GM18861 (cell line): ENCODE data around the gene CA7.

Experiments used
- ATAC-seq: cut with Tn5 transposase; IDR thresholded peaks from one replicate; pipeline ENCODE4 v1.9.1; 2021; ENCODE audit not compliant: unreplicated experiment

Gene CA7

DNA sequence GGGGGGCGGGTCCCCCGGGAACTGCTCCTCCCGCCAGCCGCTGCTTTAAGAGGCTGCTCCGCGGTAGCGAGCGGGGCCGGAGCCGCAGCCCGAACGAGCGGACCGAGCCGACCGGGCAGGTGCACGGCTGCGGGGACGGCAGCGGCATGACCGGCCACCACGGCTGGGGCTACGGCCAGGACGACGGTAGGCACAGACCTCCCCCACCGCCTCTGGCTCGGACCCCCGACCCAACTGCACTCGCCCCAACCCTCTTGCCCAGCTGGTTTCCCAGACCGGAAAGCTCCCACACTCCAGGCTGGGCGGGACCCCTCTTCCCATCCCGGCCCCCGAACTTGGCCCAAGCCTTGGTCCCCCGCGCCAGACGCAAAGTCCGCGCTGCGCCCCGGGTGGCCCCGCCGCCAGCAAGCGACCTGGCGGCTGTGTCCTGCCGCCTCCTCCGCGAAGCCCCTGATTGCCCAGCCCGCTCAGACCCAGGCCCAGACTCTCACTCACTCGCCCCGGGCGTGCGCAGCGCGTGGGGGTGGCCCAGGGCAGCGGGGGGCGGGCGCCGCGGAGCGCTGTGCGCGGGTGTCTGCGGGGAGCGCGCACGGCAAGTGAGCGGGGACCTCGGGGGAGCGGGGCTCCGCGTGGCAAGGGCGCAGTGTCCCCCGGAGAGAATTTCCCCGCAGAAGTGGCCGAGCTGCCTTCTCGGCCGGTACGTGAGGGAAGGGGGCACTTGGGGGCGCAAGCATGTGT, at the start of gene CA7:
Gene CA7, plus strand, starts transcription at position 73 of the 738 bp plus-strand sequence. Its CDS starts 74 bp downstream, at position 147.
- no peak for ATAC-seq

DNA sequence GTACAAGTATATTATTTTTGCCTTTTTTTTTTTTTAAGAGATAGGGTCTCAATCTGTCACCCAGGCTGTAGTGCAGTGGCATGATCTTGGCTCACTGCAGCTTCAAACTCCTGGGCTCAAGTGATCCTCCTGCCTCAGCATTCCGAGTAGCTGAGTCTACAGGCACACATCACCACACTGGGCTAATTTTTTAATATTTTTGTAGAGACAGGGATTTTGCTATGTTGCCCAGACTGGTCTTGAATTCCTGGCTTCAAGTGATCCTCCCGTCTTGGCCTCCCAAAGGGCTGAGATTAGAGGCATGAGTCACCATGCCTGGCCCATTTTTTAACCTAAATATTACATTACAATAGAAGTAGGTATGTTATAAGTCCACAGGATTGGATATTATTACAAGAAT, 46.1 kb upstream of the CA7 start:
- no peak for ATAC-seq

DNA sequence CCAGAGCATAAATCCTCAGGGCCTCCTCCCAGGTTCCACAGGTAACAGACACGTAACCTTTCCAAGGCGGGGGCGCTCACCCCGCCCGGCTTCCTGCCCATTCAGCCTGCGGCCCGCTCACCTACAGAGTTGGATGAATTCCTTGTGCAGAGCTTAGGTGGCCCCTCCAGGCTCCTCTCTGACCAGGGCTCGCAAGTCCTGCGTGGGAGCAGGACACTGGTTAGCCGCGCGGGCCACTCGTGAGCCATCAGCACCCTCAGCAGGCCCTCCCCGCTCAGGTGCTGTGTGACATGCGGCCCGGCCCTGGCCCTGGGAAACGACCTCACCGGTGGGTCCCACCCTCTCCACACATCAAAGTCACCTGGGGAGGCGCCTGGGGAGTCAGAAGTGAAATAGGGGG, 43.4 kb upstream of the CA7 start:
- ATAC-seq: no peak

DNA sequence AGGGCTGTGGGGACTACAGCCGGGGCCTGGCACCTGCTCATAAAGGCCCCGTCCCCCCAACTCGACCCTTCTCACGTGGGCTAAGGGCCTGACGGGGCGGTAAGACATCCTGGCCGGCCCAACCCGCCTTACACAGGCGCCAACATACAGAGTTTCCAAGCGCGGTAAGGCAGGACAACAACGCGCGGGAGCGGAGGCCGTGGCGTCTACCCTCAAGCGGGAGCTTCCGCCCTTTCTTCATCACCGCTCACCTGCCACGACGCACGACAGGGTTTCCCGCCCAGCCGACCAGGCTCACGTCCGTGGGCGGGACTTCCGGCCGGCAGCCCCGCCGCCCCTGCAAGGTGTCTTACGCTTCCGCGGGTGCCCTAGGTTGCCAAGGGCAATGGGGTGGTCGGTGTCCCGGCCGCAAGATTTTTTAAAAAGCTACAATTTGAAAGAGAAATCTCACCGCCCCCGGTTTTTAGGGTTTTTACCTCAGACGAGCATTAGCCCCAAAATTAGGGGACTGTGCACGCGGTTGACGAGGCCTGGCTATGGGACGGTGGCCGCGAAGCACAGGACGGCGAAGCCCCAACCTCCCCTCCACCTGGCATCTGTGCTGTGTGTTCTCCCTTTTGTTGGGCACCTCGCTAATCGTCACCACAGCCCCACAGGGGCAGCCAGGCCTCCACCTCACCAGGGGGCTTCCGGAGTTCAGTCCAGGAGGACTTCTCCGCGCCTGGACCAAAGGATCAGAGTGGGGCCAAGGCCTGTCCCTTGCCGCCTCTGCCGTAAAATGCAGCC, 42.7 kb upstream of the CA7 start, which contains the start of gene TERB1:
Gene TERB1, minus strand, starts transcription at position 265 of the 786 bp plus-strand sequence. CDS start 4,786 bp downstream, outside the sequence.
- ATAC-seq: no peak

DNA sequence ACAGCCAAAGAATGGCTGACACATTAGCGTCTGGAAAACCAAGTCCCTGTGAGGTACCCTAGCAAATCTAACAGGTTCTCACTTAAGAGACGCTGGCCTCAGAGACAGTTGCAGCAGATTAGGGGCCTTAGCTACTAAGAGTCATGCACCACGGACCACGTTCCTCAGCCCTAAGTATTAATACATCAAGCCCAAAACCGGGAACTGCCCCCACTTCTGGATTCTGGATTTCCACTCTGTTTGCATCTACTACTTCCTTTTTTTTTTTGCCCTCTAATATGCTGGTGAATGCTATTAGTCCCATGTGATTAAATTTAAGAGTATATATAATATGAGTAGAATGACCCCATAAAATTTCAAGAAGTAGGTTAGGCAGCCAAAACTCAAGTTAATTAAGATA, 42.1 kb upstream of the CA7 start:
- ATAC-seq: no peak

DNA sequence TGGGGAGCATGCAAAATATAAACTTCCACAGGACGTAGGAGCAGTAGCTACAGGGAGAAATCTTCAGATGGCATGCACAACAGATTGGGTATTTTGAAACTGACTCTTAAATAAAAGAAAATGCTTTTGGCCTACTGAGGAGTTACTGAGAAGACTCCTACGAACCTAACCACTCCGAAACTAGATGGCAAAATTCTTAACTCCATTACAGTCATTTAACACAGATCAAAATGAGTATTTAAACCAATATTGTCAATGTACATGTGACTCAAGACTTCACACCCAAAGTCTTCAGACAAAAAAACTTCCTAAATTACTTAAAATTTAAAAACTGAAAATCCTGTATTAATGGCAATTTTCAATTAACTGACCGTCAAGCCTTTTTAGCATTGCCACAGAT, 34.4 kb upstream of the CA7 start:
- ATAC-seq: no peak

DNA sequence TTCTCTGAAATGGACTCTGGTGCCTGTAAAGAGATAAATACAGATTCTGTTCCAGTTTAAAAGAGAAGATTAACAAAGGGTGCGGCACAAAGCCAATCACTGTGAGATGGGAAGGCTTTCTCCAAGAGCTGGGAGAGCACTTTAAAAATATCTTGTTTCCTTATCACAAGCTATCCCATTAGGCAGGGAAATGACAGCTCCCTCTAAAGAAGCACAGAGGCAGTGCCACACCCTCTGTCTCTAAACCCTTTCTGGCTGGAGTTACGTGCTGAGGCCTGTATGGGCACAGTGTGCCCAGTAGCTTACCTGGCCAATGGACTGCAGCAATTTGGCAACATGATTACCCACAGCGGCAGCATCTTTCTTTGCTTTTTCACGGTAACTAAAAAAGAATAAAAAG, 33.8 kb upstream of the CA7 start:
- ATAC-seq: no peak

DNA sequence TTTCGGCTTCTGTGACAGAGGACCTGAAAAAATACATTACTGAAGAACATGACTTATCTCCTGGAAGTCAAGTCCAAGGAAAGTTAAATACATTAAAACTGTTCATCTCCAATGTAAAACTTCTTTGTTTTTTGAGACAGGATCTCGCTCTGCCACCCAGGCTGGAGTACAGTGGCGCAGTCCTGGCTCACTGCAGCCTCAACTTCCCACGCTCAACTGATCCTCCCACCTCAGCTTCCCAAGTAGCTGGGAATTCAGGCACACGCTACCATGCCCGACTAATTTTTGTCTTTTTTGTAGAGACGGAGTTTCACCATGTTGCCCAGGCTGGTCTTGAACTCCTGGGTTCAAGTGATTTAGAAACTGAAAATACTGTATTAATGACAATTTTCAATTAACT, 33.2 kb upstream of the CA7 start:
- no peak for ATAC-seq

DNA sequence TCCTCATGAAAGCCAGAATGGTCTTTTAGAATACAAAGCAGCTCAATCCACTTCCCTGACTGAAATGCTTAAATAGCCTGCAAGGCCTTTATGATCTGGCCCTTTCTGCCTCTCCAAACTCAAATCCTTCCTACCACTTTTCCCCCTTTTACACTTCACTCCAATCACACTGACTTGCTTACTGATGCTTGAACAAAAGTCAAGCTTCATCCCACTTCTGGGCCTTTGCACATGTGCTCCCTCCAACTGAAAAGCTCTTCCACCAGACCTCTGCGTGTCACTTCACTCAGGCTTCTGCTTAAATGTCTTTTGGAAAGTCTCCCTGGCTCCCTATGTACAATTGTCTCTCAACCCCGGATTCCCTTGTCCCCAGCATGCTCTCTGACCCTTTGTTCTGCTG, 29.5 kb upstream of the CA7 start:
- no peak for ATAC-seq

DNA sequence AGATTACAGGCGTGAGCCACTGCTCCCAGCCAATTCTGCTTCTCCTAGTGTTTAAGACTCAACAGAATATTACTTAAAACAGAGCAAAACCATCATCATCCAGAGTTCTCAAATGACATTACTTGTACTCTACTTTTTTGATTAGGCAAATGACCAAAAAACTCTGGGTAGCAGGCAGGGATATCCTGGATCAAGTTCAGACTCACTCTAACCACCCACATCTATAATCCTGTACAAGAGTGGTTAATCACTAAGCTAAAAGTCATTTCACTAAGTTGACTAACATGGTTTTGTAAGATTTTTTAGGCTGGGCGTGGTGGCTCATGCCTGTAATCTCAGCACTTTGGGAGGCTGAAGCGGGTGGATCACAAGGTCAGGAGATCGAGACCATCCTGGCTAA, 20.2 kb upstream of the CA7 start:
- ATAC-seq: no peak

DNA sequence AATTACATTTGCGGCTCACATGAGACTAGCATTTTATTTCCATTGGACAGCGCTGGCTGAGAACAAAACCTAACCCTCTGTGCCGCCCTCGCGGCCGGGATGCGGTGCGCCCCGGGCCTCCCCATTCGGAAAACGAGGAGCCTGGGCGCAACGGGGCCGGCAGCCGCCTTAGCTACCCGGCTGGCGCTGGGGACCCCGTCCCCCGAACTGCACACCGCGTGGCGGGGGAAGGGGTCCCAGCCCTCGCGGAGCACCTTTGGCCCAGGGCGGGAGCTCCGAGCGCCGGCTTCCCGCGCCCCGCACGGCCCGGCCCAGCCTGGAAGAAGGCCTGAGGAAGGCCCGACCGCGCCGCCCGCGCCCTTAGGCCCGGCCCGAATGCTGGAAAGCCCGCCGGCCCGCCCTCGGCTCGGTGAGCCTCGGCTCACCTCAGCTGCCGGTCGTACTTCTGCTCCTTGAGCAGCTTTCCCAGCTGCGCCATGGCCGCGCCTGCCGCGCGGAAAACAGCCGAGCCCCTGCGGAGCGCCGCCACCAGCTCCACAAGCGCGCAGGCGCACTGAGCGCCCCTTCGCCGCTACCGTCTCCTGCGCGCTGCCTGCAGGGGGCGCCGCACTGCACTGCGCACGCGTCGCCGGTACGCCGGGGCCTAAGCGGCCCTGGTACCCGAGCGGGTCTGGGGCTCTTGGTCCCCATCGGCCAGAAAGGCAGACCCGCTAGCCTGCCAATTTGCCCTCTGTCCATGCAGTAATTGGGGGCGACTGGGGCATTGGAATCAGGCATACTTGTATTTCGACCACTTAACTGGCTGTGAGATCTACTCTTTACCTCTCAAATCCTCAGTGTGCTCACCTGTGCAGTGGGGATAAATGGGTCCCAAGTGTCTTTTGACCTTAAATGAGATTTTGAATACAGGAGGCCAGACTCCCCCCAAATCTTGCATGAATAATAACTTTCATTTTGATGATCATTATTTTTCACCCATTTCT, 13.5 kb upstream of the CA7 start, which contains the start of gene NAE1:
Gene NAE1, minus strand, starts transcription at position 555 of the 983 bp plus-strand sequence. Its CDS starts 77 bp downstream, at position 478.
- ATAC-seq: peak; percentile 84

DNA sequence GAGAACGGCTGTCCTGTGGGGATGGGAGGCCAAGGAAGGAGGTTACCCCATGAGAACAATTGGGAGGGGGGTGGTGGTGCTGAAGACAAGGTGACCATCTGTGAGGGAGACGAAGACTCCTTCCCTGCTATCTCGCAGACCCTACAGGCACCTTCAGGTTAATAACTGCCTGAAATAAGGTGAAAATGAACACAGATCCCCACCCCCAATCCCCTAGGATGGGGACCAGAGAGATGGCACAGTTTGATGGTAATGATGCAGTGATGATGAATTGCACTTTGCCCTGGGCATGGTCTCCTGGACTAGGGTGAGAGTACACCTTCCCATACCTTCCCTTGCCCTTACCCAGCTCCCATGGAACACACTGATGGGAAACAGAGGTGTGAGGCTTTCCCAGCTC, 12.0 kb upstream of the CA7 start:
- ATAC-seq: no peak

DNA sequence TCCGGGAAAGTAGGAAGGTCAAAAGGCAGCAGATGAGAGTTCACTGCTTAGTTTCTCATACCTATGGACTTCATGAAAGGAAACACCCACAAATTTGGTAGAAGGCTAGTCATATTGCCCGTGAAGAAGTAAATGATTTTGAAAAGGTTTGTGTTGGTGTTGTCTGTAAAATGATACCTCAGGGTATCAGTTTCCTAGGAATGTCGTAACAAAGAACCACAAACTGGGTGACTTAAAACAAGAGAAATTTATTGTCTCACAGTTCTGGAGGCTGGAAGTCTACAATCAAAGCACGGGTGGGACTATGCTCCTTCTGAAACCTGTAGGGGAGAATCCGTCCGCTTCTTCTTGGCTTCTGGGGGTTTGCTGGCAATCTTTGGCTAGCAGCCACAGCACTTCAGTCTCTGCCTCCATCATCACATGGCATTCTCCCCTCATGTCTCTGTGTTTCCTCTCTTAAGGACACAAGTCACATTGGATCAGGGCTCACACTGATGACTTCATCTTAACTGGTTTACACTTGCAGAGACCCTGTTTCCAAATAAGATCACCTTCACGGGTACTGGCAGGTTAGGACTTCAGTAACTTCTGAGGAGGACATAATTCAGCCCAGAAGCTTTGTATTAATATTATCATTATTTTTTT, 11.4 kb upstream of the CA7 start:
- ATAC-seq: no peak

DNA sequence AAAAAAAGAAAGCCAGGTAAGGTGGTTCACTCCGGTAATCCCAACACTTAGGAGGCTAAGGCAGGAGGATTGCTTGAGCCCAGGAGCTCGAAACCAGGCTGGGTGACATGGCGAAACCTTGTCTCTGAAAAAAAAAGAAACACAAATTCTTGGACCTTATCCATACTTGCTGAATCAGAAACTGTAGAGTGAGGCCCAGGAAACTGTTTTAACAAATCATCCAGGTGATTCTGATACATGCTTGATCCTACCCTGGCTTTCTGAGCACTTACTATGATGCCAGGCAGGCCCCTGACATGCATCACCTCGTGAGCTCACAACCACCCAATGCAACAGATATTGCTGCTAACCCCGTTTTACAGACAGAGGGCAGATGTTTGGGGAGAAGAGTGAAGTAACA, 9.5 kb upstream of the CA7 start:
- ATAC-seq: no peak

DNA sequence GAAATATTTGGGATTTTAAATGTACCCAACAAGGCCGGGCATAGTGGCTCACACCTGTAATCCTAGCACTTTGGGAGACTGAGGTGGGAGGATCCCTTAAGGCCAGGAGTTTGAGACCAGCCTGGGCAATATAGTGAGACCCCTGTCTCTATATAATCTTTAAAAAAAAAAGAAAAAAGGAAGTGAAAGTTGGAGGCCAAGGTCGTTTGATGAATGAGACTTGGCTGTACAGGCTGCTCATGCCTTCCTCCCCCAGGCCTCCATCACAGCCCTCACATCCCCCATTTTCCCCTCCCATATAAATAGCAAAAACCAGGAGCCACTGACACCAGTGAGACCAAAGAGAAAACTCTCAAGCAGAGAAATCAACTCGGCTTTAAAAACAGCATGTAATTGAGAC, 3.3 kb upstream of the CA7 start:
- ATAC-seq: no peak

DNA sequence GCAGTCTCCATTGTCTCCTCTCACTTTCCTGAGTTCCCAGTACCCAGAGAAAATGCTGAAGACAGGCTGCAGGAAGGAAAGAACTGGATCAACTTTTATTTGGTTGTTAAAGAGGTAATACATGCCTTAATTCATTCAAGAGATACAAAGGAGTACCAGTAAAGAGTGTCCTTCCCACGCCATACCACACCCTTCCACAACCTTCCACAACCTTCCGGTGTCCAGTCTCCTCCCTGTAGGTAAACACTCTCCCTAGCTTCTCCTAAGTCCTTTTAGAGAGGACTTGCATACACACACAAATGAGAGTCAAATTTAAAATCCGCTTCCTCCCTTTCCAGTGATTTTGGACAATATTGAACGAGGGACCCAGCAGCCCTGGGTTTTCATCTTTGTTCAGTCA, 2.8 kb upstream of the CA7 start:
- ATAC-seq: no peak

DNA sequence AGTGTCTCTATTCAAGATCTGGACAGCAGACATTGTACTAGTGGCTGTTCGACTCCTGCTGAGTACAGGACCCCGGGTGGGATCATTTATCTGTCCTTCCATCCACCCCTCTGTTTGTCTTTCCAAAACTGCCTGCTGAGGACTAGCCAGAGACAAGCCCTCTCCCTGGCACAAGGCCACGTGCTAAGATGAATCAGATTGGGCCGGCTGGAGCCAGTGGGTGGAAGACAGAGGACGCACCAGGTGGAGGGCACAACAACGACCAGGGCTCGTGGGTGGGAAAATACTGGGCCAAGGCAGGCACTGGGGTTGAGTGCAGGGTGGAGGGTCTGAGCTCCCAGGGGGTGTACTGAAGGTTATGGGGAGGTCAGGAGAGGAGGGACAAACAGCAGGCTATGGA, 1.4 kb upstream of the CA7 start:
- no peak for ATAC-seq

DNA sequence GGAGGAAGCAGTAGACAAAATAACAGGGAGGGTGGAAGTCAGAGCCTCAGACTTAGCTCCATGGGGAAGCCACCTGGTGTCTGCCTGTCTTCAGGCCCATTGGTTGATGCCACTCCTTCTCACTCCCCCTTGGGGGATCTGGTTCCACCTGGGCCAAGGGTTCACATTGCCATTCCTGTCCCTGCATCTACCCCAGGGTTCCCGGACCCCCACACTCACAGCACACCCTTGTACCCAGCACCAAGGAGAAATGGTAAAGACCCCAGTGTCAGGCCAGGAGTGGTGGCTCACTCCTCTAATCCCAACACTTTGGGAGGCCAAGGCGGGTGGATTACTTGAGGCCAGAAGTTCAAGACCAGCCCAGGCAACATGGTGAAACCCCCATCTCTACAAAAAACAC, 1.0 kb upstream of the CA7 start:
- no peak for ATAC-seq

DNA sequence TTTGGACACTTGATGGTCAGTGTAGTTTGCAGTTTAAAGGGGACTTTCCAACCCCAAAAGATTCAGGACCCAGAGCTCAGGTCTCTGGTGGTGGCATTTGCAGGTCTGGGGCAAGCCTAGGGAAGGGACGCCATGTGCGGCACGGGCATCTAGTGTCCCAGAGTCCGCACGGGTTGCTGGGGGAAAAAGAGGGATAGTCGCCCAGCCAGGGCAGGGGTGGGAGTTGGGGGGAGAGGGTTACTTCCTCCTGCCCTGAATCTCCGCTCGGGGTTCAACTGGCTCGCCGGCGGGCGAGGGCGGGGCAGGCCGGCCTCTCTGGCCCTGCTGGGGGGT, 239 bp upstream of the CA7 start:
- no peak for ATAC-seq

DNA sequence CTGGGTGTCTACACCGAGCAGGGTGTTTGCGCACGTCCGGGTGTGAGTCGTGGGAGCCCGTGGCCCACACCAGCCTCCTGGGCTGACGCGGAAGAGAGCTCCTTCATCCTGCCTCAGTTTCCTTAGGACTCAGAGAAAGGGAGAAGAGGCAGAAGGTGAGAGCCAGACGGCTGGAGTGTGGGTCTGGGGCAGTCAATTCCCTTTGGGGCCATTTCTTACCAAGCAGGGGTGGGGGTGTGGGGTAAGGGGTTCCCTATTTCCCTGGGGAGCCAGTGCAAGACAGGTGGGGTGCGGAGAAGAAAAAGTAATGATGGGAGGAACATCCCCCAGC, 831 bp downstream of the CA7 start:
- ATAC-seq: no peak

DNA sequence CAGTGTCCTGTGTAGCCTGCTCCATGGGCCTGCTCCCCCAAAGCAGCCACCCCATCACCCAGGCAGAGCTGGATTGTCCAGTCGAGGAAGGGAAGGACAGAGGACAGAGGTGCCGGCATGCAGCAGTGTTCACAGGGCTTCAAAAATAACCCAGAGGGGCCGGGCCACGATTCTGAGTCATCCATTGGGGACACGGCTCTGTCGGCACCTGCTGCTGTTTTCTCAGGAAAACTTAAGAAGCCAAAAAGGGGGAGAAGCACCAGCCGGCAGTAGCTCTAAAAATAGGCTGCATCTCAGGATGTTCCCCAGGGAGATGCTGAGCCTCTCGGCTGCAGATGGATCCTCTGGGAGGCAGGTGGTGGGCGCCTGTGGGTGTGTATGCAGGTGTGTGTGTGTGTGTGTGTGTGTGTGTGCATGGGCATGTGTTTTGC, 1.6 kb downstream of the CA7 start:
- ATAC-seq: no peak
